ENCODE results near the gene IRF2. TPM values are rescaled to one million over a fixed set of nuclear protein-coding genes. Genes with fewer than 3 reads are reported as not detected.

Gene IRF2
- total RNA-seq, 1 donor from 2014 or later, result 21.8 TPM

GRCh38 chr4:184386271-184386781, 88.0 kb downstream of the IRF2 start:
- no peak for DNase-seq (ENCODE audit: extremely low spot score, unreplicated experiment)
- TF ChIP-seq CTCF (IDR thresholded peaks at IDR 0.05), result no peak
- Mint-ChIP-seq H3K4me1 (ENCODE audit: unreplicated experiment) (peaks cover 38% of the 10 kb centered on the region), H3K27ac (ENCODE audit: unreplicated experiment) (no peak overlapping the region), H3K4me3 (ENCODE audit: unreplicated experiment) (no peak overlapping the region), H3K27me3 (ENCODE audit: unreplicated experiment) (no peaks in the 10 kb centered on the region), H3K36me3 (ENCODE audit: unreplicated experiment) (peaks cover 38% of the 10 kb centered on the region), H3K9me3 (ENCODE audit: unreplicated experiment) (no peaks in the 10 kb centered on the region)

GRCh38 chr4:184385705-184386141, 88.6 kb downstream of the IRF2 start:
- Mint-ChIP-seq H3K9me3 (ENCODE audit: unreplicated experiment) (no peaks in the 10 kb centered on the region), H3K27me3 (ENCODE audit: unreplicated experiment) (no peaks in the 10 kb centered on the region), H3K4me1 (ENCODE audit: unreplicated experiment) (peaks cover 38% of the 10 kb centered on the region), H3K27ac (ENCODE audit: unreplicated experiment) (peak overlapping the region; percentile 88), H3K4me3 (ENCODE audit: unreplicated experiment) (no peak overlapping the region), H3K36me3 (ENCODE audit: unreplicated experiment) (peaks cover 36% of the 10 kb centered on the region)
- DNase-seq (ENCODE audit: extremely low spot score, unreplicated experiment), result no peak
- no peak for TF ChIP-seq CTCF (IDR thresholded peaks at IDR 0.05)

GRCh38 chr4:184384810-184385557, 89.4 kb downstream of the IRF2 start:
- Mint-ChIP-seq H3K4me3 (ENCODE audit: unreplicated experiment) (peak overlapping the region; percentile 66), H3K9me3 (ENCODE audit: unreplicated experiment) (no peaks in the 10 kb centered on the region), H3K27ac (ENCODE audit: unreplicated experiment) (peak overlapping the region; percentile 88), H3K36me3 (ENCODE audit: unreplicated experiment) (peaks cover 32% of the 10 kb centered on the region), H3K4me1 (ENCODE audit: unreplicated experiment) (peaks cover 38% of the 10 kb centered on the region), H3K27me3 (ENCODE audit: unreplicated experiment) (no peaks in the 10 kb centered on the region)
- no peak for TF ChIP-seq CTCF (IDR thresholded peaks at IDR 0.05)
- no peak for DNase-seq (ENCODE audit: extremely low spot score, unreplicated experiment)

- Mint-ChIP-seq H3K9me3 (ENCODE audit: unreplicated experiment) (no peaks in the 10 kb centered on the region), H3K27me3 (ENCODE audit: unreplicated experiment) (no peaks in the 10 kb centered on the region), H3K27ac (ENCODE audit: unreplicated experiment) (peak overlapping the region; percentile 88), H3K36me3 (ENCODE audit: unreplicated experiment) (peaks cover 26% of the 10 kb centered on the region), H3K4me3 (ENCODE audit: unreplicated experiment) (peak overlapping the region; percentile 66), H3K4me1 (ENCODE audit: unreplicated experiment) (peaks cover 38% of the 10 kb centered on the region)
- TF ChIP-seq CTCF (IDR thresholded peaks at IDR 0.05), result no peak
- no peak for DNase-seq (ENCODE audit: extremely low spot score, unreplicated experiment)
These were observed 90.1 kb downstream of the IRF2 start for GRCh38 chr4:184384056-184384809.

Data from osteocyte (in vitro differentiated cells).